Activated effector memory CD4-positive, alpha-beta T cell treated with anti-CD3 and anti-CD28 coated beads, Interleukin-2, amount 50 U/mL, for 16 hours (primary cell): ENCODE data around the gene TSPEAR.
"Not testable (repeated sequence)": the region's sequence is repeated elsewhere in the genome, so short reads cannot be mapped to it uniquely, and the experiment has no call there.

ENCODE experiments used
- DNase-seq: peaks from one replicate; pipeline ENCODE4 v3.0.0-alpha.2; 2020

The TSPEAR gene

DNA sequence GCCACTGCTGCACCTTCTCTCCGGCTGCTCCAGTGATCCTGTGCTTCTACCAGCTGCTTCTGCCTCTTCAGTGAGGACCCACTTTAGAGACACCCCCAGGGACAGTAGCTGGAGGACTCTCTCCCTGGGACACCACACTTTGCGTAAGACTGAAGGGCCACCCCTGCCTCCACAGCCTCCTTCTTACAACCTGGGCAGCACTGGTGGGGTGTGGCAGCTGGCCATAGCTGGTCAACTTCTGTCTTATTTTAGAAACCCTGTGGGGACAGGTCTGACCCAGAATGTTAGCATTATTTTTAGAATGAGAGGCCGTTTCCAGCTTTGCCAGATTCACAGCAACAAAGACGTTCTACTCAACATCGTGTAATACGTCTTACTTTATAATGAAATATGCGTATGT lies 85.6 kb downstream of the TSPEAR start:
- no peak for DNase-seq

DNA sequence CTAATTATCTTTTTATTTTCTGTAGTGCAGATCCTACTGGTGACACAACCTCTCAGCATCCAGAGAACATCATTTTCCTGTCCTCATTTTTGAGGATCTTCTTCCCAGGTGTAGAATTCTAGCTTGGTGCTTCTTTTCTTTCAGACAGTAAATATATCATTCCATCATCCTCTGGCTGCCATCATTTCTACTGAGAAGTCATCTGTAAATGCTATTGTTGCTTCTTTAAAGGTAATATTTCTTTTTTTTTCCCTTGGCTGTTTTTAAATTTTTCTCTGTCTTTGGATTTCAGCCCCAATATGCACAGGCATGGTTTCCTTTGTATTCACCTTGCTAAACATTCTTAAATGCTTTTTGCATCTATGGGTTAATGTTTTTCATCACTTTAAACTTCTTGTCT lies 87.8 kb downstream of the TSPEAR start:
- DNase-seq: no peak

DNA sequence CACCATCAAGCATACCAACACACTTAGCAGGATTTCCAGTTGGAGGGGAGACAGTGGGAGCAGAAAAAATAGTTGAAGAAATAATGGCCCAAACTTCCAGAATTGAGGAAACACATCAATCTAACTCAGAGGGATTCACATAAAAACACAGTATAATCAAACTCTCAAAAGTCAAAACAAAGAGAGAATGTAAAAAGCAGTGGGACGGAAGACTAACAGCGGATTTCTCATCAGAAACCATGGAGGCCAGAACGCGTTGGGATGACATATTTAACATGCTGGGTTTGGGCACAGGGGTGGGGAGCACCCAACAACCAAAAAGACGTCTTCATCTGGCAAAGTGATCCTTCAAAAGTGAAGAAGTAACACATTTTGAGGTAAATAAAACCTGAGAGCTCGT lies 91.5 kb downstream of the TSPEAR start:
- DNase-seq: no peak

DNA sequence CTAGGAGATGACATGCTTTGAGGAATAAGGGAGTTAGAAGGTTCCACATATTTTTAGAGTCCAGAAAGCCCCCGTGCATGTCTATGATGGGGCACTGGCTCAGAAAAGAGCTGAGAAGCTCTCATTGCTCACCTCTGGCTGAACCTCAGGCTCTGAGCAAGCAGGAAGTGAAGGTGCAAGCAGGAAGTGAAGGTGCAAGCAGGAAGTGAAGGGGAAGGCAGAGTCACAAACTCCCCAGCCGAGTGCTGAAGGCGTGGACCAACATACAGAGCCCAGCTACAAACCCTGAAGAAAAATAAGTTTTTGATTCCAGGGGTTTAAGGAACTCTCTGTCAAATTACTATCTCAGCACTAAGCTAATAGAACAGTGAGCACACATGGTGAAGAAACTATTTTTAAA lies 92.5 kb downstream of the TSPEAR start:
- peak; percentile 86 for DNase-seq

DNA sequence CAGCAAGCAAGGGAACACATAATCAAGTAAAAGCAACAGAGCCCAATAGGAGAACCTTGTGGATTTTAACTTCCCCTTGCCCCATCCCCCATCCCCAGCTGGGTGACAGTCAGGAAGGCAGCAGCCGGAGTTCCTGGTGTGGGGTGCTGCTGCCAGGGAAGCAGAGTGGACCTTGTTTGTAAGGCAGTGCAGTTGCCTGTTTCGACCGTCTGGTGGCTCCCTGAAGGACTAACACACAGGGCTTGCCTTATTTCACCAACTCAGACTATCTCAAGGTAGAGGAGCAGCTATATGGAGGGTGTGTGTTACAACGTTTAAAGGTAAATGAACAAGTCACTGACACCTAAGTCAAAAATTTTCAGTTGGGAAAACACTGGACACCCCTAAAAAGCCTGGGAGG lies 92.9 kb downstream of the TSPEAR start:
- DNase-seq: no peak

DNA sequence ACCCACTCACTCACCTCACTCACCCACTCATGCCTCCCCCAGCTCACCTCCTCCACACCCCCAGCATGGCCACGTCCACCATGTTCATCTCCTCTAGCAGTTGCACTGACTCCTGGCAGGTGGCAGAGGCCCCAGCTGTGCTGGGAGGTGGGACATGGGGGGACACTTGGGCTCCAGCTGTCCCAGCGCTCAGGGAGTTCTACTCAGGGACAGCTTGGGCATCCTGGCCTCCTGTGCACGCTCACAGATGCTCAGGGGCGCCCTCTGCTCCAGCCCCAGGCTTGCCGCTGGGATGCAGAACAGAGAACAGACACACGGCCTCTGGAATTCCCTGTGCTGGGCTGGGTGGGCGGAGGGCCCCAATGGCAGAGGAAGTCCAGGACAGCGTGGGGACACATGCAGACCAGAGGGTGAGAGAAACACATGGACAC lies 94.3 kb downstream of the TSPEAR start:
- no peak for DNase-seq

DNA sequence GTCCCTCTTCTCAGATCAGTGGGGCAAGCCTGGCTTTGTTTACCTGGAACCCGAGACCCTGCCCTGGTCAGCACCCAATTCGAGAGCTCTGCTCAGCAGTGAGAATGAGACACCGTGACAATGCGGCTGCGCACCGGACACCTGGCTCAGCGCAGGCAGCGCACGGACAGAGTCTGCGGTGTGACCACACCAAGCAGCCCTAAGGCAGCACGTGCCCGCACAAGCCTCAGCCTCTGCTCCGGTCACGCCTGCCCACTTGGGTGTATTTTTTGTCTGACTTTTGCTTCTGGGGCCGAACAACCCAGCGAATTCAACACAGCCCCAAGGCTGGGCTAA lies 94.8 kb downstream of the TSPEAR start:
- DNase-seq: no peak

DNA sequence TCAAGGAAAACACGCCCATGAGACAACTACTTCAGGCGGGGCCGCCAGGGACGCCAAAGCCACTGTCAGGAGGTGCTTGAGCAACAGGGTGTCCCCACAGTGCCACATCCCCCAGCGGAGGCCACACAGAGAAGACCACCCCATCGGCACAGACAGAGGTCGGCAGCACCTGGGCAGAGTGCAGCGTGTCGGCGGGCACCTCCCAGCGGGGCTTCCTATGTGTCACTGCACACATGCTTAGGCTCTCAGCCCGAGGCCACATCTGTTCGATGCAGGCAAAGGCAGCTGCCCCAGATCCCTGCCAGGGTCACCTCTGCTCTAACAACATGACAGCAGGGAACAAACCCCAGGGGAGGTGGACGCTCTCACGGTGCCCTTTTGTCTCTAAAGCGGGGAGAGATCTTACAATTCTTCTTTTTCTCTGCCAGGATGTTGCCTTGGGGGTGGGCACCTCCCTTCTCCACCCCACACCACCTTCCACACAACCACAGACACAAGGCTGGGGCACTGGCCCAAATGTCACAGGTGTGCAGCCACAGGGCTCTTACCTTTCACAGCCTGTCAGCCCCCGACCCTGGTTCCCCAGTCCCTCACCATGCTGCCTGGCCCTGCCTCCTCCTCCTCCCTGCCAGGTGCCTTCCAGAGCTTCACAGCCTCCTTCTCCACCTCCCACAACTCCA lies 95.3 kb downstream of the TSPEAR start:
- DNase-seq: no peak

DNA sequence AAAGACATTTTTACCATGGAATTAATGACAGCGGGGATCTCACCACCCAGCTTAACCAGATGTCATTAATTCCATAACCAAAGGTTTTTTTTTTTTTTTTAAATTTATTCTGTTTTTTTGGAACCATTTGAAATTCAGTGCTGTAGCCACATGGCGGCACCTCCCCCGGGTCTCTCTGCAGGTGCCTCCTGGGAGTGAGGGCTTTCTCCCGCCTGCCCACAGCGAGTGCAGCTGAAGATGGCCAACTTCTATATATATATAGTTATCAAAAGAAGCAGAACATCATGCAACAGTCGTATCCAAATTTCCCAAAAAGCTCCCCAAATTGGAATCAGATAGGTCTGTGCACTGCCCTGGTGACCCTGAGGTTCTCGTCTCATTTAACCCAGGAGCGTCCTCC lies 95.9 kb downstream of the TSPEAR start:
- DNase-seq: no peak

DNA sequence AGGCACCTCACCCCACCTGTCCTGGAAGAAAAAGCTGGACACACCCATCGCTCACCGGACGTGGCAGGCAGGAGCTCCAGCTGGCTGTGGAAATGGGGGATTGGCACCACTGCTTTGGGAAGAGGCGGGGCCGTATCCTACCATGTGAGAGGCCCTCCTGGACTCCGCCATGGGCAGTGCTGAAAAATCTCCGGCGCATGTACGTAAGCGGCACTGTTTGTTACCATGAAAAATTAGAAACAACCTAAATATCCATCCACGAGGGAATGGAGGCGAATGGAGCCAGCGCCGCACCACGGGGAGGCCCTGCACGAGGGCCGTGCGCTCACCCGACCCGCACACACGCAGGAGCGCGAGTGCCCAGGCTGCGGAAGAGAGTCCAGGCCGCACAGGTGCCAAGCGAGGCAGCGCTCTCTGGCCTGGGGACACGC lies 96.4 kb downstream of the TSPEAR start:
- no peak for DNase-seq

DNA sequence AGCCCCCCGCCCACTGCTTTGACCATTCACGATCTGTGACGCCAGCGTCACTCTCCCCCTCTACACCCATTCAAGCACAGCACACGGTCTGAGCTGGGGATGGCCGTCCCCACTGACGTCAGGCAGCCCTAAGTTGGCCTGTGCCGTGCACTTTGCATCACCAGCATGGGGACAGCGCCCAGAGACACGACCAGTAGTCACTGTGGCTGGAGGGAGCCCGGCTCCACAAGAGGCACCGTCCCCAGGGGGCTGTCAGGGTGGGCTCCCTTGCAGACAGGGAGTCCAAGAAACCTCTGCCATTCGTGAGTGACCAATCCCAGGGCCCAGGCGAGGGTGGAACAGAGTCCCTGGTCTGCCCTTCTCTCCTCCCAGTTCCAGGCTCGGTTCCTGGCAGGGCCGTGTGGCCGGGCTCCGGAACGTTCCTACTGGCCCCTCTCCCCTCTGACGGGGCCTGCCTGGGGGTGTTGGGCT lies 97.2 kb downstream of the TSPEAR start:
- no peak for DNase-seq

DNA sequence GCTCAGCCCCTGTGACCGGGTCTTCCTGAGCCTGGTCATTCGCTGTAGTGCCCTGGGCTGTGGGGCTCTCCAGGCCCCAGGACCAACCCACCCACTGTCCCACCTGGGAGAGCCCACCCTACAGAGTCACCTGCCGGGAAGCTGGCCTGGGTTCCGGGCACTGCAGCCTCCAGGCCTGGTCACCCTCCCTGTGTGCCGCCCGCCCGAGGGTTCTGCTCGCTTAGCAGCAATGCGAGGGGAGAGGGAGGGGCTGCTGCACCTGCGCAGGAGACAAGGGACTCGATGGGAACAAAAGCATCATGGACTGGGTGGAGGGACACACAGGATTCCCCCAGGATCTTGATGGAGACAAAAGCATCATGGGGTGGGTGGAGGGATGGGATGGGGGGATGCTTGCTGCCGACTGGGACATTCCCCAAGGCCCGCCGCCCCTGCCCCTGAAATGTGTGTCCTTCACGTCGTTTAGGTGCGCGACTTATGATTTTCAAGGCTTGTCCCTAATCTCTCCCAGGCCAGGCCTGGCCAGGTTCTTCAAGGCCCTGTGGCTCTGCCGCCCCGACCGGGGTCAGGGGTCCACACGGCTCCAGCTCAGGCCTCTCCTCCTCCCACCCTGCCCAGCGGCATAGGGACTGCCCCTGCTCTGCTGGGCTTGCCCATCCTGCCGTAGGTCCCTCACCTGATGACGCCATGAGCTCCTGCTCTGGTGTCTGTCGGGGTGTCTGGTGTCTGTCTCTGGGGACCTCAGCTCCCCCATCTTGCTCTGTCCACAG lies 97.8 kb downstream of the TSPEAR start:
- no peak for DNase-seq

DNA sequence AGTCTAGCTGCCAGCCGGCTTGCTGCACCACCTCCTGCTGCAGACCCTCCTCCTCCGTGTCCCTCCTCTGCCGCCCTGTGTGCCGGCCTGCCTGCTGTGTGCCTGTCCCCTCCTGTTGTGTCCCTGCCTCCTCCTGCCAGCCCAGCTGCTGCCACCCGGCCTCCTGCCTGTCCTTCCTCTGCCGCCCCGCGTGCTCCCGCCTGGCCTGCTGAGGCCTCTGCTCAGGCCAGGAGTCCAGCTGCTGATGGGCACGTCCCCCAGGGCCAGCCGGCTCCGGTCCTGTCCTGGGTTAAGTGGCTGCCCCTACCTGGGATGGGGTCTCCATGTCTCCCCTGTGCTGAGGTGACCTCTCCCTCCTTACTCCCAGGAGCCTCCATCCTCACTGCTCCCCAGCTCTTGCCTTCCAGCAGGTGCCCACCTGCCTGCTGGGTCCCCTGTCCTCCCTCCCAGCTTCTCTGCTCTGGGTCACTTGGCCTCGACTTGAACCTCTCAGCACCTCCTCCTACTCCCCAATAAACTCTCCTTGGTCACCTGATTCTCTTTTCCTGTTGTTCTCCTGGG lies 98.6 kb downstream of the TSPEAR start:
- DNase-seq: no peak

DNA sequence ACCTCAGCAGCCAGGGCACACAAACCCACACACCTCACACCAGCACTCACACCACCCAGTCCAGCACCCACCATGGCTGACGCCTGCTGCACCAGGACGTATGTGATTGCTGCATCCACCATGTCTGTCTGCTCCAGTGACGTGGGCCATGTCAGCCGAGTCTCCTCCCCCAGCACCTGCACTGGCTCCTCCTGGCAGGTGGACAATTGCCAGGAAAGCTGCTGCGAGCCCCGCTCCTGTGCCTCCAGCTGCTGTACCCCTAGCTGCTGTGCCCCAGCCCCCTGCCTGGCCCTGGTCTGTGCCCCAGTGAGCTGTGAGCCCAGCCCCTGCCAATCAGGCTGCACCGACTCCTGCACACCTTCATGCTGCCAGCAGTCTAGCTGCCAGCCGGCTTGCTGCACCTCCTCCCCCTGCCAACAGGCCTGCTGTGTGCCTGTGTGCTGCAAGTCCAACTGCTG lies 99.3 kb downstream of the TSPEAR start, which contains the start of gene KRTAP10-8:
Gene KRTAP10-8, plus strand, starts transcription at position 51 of the 458 bp plus-strand sequence. Its CDS starts 22 bp downstream, at position 73.
- DNase-seq: no peak

DNA sequence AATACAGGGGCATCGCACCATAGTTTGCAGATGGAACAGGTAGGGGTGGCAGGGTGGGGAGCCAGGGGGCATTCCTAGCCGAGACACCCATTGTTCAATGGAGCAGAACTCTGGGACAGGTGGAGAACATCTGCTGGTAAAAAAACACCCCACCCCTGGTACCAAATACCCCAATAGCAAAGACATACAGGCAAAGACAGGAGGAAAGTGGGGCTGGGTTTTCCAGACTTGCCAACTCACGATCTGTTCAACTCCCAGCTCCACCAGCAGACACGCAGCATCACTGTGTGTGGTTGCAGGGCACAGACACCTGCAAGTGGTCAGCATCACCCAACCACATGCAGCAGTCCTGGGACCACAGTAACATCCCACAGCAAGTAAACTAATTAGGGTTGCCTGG lies 99.8 kb downstream of the TSPEAR start:
- no peak for DNase-seq

DNA sequence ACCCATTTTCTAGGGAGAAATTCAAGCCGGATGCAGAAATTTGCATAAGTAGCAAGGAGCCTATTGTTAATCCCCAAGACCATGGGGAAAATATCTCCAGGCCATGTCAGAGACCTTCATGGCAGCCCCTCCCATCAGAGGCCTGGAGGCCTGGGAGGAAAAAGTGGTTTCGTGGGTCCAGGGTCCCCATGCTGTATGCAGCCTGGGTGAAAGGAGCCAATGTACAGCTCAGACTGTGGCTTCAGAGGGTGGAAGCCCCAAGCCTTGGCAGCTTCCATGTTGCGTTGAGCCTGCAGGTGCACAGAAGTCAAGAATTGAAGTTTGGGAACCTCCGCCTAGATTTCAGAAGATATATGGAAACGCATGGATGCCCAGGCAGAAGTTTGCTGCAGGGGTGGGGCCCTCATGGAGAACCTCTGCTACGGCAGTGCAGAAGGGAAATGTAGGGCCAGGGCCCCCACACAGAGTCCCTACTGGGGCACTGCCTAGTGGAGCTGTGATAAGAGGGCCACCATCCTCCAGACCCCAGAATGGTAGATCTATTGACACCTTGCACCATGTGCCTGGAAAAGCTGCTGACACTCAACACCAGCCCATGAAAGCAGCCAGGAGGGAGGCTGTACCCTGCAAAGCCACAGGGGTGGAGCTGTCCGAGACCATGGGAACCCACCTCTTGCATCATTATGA lies 101.1 kb downstream of the TSPEAR start:
- not testable (repeated sequence) for DNase-seq

DNA sequence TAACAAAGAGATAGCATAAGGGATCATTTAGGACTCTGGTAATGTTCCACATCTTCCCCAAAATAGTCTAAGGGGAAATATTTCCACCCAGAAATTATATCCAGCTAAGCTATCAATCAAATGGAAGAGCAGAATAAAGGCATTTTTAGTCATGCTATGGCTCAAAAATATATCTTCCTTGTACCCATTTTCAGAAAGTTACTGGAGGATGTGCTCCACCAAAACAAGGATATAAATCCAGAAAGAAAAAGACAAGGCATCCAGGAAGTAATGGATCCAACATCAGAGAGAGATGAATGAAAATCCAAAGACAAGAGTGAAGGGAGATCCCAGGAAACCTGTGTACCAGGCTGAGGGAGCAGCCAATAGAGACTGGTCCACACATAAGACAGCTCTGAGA lies 102.2 kb downstream of the TSPEAR start:
- DNase-seq: no peak

DNA sequence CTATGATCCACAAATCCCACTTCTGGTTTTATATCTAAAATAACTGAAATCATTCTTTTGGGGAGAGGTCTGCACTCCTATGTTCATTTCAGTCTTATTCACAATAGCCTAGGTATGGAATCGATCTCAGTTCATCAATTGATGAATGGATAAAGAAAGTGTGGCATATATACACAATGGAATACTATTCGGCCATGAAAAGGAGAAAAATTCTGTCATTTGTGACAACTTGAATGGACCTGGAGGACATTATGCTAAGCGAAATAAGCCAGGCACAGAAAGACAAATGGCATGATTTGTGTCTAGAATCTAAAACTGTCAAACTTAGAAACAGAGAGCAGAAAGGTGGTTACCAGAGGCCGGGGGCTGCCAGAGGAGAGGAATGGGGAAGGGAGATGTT lies 104.9 kb downstream of the TSPEAR start:
- DNase-seq: no peak

DNA sequence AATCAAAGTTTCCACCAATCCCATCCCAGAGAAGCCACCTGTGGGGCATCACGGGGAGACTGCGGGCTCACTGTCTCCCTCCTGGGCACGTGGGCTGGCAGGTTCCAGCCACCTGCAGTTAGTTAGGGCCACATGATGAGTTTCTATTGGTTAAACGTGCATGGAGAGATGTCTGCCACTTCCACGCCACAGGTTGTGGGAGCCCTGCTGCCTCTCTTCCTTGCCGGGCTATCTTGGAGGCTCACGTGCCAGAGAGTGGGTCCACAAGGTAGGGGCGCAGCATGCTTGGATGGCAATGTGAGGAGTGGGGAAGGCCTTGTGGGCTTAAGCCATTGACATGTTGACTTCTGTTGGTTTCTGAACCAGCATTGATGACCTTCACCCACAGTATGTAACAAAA lies 107.5 kb downstream of the TSPEAR start:
- DNase-seq: peak; percentile 55

DNA sequence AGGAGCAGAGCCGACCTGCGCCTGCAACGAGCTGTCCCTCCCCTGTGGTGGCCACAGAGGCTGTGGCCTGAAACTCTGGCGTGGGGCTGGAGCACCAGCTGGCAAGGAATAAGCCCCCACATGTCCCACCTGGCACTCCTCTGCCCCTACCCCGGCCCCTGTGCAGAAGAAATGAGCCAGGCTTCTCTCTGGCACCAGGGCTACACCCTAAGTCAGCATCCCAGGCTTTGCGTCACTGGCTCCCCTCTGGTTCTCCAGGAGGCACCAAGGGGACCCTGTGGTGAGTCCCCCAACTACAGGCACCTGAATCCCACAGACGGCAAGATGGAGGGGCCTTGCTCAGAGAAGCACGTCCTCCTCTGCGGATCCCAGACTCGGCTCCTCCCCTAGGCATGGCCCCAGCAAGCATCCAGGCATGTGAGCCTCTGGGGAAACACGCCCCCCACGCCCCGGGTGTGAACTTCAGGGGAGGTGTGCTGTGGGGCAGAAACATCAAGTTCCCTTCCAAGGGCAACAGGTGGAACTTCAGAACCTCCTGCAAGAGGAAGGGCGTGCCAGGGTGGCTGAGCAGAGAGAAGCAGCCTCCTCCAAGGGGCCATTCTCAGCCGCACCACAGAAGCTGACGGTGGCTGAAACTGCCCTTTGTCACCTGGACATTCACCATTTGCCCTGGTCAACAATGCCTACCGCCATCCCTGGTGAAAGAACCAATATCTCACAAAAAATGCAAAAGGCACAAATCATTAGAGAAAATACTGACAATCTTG lies 108.1 kb downstream of the TSPEAR start:
- DNase-seq: peak; percentile 39

DNA sequence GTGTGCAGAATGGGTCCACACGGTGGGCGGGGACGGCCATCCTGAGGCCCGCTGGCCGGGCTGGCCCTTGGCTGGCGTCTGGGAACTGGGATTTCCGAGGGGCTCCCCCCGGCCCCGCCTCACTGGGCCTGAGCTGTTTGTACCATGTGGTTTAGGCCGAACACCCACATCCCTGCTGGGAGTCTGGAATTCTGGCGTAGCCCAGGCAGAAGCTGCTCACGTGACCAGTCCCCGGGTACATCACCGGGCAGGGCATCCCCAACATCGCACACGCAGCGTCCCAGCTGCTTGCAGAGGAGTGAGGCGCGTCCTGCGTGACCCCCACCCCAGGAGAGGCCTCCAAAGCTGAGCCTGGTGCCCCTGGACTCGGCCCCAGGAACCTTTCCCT lies 108.9 kb downstream of the TSPEAR start:
- no peak for DNase-seq

DNA sequence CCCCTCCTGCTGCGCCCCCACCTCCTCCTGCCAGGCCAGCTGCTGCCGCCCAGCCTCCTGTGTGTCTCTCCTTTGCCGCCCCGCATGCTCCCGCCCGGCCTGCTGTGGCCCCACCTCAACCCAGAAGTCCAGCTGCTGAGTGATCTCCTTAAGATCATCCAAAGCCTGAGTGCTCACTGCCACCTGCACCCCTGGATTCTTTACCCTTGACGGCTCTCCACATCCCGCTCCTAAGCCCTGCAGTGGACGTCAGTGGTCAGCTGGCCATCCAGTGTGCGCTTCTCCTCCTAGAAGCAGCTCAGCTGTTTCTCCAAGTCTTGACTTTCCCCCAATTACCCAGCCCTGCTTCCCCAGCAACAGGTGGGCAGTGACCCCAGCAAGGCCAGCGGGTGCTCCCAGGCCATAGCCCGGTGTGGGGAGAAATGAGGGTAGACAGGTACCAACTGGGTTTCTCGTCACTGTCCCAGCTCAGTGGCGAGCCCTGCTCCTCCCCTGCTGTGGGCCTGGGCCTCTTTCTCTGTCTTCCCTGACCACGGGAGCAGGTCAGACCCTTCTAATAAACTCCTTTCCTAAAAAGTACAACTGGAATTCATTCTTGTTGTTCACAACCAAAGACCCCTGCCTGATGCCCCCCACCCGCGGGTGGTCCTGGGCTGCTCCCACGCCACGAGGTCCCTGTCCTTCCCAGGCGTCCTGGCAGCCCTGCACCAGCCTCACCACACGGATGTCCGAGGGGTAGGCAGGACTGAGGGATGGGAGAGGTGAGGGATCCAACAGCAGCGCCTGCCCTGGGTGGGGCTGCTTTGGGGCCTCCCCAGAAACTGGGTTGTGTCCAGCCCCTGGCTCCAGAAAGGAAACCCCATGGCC lies 109.5 kb downstream of the TSPEAR start:
- no peak for DNase-seq
